ENCODE data around the gene PI4K2A.
"Not testable (repeated sequence)": the region's sequence is repeated elsewhere in the genome, so short reads cannot be mapped to it uniquely, and the experiment has no call there.

PI4K2A gene

DNA sequence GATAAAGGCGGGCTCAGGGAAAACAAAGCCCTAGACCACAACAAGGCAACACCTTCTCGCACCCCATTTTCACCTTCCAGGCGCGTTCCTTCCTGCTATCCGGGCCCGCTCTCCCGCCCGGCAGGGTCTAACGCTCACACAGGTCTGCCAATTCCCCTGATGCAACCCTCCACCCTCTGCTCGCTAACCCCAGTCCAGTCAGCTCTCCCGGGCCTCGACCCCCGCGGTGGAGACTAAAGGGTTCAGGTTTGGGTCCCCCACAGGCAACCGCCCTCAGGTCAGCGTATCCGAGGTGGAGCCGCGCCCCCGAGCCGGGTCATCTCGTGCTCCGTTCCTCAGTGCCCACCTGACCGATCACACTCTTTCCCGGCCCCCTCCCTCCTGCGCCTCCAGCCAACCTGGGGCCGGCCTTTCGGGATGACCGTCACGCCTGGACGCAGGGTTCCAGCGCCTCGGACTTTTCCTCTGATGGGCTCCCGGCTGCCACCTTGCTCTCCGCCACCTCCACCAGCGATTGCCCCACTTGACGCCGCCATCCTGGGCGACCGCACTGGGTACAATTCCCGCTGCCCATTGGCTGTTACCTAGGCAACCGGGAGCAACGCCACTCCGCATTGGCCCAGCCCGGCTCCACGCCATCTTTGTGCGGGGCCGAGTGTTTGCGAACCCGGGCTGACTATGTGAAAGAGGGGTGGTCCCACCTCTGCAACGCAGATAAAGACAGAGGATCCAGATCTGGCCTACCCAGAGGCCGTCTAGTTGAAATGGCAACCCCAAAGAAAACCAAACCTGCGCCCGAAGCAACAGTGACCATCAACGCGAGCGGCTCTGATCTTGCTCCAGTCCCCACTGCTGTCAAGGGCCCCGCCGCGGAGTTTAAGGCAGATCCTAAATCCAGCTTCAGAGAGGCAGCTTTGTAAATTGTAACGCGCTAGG, 7.3 kb upstream of the PI4K2A start, which contains the start of gene MORN4:
MORN4 (minus strand) TSS at position 552 of the 936 bp plus-strand sequence. CDS start 13,847 bp downstream, outside the sequence.
- peak; percentile 75 for DNase-seq

DNA sequence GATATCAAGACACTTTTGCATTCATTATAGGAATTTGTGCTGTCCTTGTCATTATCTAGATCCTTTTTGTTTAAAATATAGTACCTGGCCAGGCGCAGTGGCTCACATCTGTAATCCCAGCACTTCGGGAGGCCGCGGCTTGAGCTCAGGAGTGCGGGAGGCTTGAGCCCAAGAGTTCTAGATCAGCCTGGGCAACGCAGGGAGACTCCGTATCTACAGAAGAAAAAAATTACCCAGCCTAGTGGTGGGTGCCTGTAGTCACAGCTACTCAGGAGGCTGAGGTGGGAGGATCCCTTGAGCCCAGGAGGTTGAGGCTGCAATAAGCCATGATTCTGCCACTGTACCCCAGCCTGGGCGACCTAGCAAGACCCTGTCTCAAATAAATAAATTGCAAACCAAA, 6.5 kb upstream of the PI4K2A start:
- no peak for DNase-seq

DNA sequence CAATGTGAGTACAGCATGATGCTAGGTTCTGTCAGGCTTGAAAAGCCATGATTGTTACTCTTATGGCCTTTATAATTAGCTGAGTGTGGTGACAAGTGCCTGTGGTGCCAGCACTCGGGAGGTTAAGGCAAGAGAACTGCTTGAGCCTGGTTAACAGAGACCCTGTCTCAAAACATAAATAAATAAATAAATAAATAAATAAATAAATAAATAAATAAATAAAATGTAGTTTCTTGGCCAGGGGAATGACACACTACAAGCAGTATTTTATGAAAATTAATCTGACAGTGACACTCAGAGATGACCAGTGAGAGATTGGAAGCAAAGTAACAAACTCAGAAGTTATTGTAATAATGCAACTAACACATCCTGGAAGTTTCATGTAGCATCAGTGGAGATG, 4.9 kb upstream of the PI4K2A start:
- DNase-seq = no peak

DNA sequence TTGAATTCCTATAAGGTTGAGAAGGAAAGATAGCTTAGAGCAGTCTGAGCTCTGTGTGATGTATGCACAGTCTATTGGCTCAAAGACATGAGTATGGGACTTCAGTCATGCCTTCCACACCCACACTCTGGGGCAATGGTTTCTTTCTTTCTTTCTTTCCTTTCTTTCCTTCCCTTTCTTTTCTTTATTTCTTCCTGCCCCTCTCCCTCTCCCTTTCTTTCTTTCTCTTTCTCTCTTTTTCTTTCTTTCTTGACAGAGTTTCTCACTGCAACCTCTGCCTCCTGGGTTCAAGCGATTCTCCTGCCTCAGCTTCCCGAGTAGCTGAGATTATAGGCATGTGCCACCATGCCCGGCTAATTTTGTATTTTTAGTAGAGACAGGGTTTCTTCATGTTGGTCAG, 1.4 kb upstream of the PI4K2A start:
- DNase-seq = not testable (repeated sequence)

DNA sequence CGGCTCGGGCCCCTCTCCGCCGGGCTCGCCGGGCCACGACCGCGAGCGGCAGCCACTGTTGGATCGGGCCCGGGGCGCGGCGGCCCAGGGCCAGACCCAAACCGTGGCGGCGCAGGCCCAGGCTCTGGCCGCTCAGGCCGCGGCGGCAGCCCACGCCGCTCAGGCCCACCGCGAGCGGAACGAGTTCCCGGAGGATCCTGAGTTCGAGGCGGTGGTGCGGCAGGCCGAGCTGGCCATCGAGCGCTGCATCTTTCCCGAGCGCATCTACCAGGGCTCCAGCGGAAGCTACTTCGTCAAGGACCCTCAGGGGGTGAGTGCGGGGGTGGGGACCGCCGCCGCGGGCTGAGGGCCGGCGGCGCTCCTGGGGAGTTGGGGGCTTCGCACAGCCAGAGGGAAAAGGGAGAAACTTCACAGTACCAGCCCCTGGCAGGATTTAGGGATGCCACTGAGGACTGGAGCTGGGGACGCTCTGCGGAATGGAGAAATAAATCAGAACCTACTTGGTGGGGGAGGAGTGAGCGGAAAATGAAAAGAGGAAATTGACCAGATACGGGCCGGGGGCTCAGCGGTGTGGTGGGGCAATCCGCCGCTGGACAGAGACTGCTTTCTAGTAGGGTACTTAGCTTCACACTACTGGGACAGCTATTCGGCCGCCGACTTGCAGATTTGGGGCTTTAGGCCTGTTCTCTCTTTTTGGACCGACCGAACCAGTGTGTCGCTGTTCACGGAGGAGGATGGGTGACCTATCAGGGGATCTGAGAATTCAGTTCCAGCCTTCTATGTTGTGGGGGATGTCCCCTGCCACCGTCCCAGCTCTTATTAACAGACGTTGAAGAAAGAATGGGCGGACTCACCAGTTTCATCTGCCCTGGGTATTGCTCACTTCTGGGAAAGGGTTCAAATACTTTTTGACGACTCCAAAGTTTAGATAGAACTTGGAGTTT, 669 bp downstream of the PI4K2A start:
- DNase-seq = no peak

DNA sequence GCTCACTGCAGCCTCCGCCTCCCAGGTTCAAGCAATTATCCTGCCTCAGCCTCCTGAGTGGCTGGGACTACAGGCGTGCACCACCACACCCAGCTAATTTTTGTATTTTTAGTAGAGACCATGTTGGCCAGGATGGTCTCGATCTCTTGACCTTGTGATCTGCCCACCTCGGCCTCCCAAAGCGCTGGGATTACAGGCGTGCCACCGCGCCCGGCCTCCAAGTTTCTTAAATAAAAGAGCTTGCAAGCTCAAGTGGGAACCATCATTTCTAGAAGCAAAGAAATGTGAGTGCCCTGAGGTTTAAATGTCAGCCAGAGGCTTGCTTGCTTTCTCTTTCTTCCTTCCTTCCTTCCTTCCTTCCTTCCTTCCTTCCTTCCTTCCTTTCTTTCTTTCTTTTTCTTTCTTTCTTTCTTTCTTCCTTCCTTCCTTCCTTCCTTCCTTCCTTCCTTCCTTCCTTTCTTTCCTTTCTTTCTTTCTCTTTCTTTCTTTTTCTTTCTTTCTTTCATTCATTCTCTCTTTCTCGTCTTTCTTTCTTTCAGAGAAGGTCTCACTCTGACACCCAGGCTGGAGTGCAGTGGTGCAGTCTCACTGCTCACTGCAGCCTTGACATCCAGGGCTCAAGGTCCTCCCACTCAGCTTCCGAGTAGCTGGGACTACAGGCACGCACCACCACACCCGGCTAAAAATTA, 2.1 kb downstream of the PI4K2A start:
- not testable (repeated sequence) for DNase-seq

DNA sequence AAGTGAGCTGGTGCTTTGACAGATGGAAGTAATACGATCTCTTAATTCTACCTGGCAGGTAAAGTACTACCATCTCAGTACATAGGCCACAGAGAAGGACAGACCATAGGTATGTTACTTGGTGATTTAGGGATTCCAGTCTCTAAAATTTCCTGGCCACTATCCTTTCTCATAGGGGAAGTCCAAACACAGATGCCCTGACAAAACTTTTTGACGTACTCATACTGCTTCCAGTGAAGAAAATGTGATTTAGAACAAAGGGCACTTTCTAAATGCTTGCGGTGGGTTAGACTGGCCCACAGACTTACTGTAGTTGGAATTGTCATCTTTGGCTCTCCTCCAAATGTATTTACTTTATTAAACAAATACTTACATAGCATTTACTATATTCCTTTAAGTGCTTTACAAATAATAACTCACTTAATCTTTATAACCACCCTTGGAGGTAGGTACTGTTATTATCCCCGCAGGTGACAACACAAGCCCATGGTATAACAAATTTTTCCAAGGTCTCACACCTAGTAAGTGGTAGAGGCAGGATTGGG, 3.0 kb downstream of the PI4K2A start:
- no peak for DNase-seq

DNA sequence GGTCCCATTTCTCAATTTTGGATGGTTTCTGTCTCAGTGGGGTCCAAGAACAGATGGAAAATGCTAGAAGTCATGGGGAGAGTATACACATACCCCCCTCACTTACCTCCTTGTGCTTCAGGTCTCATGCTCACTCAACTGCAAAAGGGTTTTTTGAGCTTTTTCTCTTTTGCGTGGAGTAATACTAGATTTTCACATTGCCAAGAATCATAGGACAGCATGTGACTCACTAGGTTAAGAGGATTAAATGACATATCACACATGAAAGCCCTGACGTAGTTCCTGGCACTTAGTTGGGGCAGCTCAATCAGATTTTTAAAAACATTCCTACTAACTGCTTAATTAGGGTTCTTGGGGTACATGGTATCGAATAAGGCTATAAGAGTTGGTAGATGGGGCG, 4.5 kb downstream of the PI4K2A start:
- no peak for DNase-seq

DNA sequence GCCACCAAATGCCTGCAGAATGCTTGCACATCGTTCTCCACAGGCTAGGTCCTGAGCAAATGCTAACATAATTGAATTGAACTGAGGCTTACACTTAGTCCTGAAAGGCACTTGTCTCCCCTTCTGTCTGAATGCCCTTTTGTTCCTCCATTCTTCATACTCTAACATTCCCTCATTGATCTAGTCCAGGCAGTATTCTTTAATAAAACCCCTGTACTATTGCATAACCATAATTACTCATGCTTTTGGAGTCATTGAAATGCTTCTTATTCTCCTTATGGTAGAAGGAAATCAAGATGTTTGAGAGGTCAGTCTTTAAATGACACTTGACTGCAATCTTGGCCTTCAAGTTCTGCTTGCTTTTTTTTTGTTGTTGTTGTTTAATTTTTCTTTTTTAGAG, 7.1 kb downstream of the PI4K2A start:
- no peak for DNase-seq

DNA sequence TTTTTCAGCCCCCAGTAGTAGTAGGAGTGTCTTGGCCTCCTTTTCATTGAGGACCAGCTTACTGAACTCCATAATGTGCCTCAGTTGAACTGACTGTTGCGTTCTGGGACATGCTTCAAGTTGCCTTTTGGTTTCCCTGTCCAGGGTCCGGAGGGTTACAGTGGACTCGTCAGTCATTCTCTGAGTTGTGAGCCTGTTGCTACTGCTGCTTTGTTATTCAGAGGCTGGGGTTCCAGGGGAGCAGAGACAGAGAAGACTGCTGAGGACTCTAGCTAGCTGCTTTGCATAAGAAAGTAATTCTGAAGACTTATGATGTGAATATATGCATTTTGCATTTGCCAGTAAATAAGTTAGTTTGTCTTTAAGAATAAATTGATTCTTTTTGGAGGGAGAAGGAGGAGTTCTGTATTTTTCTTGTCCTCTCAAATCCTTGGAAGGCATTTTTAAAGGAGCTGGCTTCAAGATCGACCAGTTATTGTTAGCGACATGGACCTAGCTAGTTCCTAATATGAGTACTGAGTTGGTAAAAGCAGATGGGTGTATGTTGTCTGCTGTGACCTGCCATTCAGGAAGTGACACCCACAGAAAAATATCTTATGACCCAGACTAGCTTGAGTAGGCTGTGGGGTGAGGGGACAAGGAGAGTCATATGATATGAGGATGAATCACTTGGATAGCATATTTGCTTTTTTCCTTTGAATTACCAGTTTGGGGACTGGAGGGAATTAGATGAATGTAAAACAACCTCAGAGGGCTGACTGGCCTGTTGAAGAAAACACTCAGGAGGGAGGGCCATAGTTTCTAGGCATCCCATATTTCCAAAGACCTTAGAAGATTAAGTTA, 8.3 kb downstream of the PI4K2A start:
- no peak for DNase-seq

DNA sequence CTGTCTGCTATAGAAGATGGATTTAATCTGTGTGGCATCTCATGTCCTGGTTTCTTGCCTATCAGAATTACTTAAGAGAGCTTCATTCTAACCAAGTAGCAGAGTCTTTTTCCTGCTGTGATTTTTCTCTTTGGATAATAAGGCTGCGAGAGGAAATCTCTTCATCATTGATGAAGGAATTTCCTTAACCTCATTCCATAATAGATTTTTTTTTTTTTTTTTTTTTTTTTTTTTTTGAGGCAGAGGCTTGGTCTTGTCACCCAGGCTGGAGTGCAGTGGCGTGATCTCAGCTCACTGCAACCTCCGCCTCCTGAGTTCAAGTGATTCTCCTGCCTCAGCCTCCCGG, 8.9 kb downstream of the PI4K2A start:
- DNase-seq = not testable (repeated sequence)

DNA sequence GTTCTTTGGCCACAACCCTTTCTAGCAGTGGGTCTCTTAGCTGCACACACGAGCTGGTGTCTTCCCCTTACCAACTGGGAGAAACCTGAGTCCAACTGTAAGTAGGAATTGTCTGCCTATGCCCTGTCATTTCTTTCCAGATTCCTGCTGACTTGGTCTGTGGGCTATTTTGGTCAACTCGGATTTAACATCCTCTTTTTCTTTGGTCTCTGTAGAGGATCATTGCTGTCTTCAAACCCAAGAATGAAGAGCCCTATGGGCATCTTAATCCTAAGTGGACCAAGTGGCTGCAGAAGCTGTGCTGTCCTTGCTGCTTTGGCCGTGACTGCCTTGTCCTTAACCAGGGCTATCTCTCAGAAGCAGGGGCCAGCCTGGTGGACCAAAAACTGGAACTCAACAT, 10.3 kb downstream of the PI4K2A start:
- DNase-seq = no peak

DNA sequence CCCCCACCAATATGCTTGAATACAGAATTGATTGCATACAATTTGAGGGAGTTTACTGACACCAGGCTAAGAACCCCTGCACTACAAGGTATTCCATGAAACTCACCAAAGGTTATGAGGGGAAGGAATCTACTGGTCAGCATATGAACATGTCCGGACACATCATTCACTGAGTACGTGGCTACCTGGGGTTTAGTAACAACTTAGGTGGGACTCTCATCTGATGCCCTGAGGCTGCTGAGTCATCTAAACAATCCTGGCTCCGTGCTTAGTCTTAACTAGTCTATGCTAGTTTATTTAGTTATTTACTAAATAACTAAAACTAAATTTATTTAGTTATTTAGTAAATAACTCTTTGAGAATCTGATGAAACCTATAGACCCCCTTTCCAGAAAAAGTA, 11.3 kb downstream of the PI4K2A start:
- no peak for DNase-seq

DNA sequence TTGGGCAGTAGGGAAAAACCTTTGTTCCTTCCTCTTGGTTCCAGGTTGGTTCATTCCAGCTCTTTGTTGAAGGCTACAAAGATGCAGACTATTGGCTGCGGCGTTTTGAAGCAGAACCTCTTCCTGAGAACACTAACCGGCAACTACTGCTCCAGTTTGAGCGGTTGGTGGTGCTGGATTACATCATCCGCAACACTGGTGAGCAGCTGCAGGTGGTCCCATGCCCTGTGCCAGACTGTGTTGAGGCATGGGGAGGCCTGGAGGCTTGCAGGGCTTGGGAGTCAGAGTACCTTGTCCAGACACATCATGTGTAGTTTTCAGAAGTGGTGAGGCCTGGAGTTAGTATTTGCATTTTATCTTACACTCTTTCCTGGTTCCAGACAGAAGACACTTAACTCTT, 16.3 kb downstream of the PI4K2A start:
- DNase-seq = no peak

DNA sequence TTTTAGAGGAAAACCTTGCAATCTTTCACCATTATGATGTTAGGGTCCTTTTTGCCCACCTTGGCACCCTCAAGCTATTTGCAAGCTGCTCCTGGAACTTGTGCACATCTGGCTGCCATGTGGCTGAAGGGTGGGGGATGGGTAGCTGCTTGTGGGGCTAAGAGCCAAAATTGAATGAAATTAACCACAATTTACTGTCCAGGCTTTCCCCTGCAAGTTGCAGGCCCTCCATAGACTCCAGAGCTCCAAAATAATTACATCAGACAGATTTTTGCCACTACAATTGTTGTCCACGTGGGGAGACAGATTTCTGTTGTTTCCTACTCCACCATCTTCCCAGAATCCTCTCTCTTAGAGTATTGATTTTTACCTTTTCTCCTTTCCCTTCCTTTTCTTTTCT, 19.1 kb downstream of the PI4K2A start:
- no peak for DNase-seq

DNA sequence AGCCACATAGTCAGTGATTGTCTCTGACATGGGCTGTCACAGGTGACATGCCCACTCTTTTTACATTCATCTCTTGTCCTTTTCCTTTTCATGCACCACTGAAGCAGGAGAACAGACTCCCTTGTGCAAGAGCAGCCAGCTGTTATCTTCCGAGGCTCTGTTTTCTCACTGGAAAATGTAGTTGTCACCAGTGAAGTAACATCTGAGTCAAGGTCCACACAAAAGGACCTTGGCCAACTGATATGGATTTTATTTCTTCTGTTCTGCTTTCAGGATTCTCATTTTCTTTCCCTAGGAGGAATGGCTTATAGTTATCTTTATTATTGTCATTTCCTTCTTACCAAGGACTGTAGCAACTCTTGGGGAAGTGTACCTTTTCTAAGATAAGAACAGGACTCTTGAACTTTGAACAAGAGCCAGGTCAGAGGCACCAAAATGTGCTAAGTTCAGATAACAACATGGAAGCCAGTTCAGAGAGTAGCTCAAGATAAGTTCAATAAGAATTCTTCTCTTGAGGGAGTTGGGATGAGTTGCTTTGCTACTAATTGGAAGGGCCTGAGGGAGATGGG, 23.9 kb downstream of the PI4K2A start:
- no peak for DNase-seq

DNA sequence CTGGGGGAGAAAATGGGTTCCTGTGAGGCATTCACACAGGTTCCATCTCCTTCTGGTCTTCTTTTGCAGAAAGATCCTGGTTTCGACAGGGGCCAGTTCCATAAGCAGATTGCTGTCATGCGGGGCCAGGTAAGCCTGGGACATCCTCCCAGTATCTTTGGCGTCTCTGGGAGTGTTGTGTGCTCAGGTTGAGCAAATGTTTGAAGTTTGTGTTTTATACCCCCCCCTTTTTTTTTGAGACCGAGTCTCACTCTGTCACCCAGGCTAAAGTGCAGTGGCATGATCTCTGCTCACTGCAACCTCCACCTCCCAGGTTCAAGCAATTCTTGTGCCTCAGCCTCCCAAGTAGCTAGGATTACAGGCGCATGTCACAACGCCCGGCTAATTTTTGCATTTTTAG, 26.5 kb downstream of the PI4K2A start:
- no peak for DNase-seq

DNA sequence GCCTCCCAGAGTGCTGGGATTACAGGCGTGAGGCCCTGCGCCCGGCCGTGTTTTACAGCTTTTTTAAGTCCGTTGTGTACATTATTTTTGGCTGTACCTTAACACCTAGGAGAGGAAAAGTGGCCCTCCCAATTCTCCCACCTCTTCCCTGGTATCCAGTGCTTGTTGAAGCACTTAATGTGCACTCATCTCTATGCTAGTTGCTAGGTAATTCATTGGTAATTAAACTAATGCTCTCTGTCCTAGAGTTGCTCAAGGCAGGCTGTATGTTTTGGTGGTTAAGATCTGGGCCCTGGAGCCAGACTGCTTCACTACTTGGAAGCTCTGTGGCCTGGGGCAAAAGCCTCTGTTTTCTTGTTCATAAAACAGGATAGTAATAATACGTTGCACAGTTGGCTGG, 27.0 kb downstream of the PI4K2A start:
- no peak for DNase-seq

DNA sequence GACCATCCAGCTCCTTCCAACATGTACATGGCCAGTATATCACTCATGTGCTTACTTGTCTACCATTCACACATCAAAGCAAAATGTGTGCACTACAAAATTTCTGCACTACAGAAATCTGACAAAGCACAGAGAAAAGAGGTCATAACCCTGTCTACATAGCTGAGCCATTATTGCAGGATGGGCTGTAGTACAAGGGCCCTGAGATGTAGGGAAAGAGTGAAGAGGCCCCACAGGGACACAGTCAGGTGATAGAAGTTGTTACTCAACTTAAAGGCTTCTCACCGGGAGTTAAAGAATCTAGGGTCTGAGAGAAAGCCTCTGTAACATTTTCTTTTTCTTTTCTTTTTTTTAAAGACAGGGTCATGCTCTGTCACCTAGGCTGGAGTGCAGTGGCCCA, 29.1 kb downstream of the PI4K2A start:
- no peak for DNase-seq

DNA sequence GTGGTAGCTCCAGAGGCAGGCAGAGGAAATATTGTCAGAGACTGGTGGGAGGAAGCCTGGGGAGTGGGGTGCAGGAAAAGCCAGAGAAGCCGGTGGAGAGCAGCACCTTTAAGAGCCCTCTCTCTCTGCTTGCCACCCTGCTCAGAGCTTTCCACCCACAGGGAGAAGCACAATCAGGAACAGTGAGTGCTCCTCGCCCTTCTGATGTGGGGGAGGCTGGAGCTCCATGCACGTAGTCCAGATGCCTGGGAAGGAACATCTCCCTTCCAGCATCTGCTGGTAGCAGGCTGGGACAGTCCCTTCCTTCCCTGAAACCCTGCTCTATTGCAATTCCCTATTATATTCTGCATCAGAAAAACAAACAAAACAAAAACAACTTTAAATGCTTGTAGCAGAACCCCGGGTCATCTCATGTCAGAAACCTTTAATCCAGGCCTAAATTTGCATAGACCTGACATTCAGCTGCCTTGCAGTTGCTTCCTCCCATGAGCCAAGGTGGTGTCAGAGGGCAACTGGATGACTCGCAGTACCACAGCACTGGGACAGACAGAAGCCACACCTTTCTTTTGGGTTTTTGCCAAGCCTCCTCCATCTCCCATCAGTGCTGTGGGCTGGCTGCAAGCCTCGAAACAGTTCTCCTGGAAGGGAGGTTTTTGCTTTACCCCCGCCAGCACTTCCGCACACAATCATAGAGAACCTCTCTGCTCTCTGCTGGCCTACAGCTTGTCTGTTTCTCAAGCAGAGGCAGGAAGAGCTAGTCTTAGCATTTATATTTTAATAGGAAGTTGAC, 33.5 kb downstream of the PI4K2A start:
- no peak for DNase-seq

DNA sequence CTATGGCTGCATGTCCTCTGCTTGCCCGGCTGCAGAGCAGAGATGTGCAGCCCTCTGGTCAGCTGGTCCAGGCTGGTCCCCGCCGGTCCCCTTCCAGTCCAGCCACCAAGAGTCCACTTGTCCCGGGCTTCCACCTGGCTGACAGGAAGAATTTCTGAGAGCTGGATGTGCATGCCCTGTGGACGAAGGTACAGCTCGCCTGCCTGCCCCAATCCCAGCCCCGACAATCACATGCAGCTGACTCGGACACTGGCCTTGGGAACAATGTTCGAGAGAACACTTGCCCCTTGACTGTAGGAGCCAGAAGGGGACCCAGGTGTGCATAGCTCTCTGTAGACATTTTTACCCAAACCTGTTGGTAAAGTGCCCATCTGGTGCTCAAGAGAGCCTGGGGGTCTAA, 34.8 kb downstream of the PI4K2A start:
- no peak for DNase-seq
